Parathyroid adenoma (tissue), 2 donors: ENCODE measurements around the gene SEC24D.

ENCODE experiments used
- H2AFZ ChIP-seq: fragments of 300-600 bp; sonication (generic); one replicate; pipeline ENCODE4 v1.7.0; 2017; ENCODE audit warnings: antibody characterized with exemption, mild to moderate bottlenecking
- H3K27ac ChIP-seq: fragments of 300-600 bp; sonication (generic); one replicate; pipeline ENCODE4 v1.7.0; 2017
- H3K27me3 ChIP-seq: fragments of 300-600 bp; sonication (generic); one replicate; pipeline ENCODE4 v1.7.0; 2017; ENCODE audit warnings: low read length; ENCODE audit not compliant: control insufficient read depth, insufficient read depth
- H3K36me3 ChIP-seq: fragments of 300-600 bp; sonication (generic); one replicate; pipeline ENCODE4 v1.7.0; 2017; ENCODE audit warnings: low read length; ENCODE audit not compliant: control insufficient read depth, insufficient read depth
- H3K4me1 ChIP-seq: fragments of 300-600 bp; sonication (generic); one replicate; pipeline ENCODE4 v1.7.0; 2017; ENCODE audit warnings: control low read depth
- H3K4me2 ChIP-seq: fragments of 300-600 bp; sonication (generic); one replicate; pipeline ENCODE4 v1.7.0; 2017; ENCODE audit warnings: low read length
- H3K4me3 ChIP-seq: fragments of 300-600 bp; sonication (generic); one replicate; pipeline ENCODE4 v1.7.0; 2017; ENCODE audit warnings: low read depth, low read length
- H3K79me2 ChIP-seq: fragments of 300-600 bp; sonication (generic); one replicate; pipeline ENCODE4 v1.7.0; 2017; ENCODE audit warnings: control low read depth
- H3K9ac ChIP-seq: fragments of 300-600 bp; sonication (generic); one replicate; pipeline ENCODE4 v1.7.0; 2017; ENCODE audit warnings: mild to moderate bottlenecking
- H3K9me3 ChIP-seq: fragments of 300-600 bp; sonication (generic); one replicate; pipeline ENCODE4 v1.7.0; 2017; ENCODE audit warnings: low read length; ENCODE audit not compliant: control insufficient read depth
- TF ChIP-seq, protein P1 (sequence below): fragments of 300-600 bp; sonication (generic); IDR thresholded peaks from one replicate; pipeline ENCODE4 v1.7.0; 2017; ENCODE audit warnings: antibody characterized with exemption, mild to moderate bottlenecking
- donor health status: primary hyperparathyroidism.

The SEC24D gene

GRCh38 chr4:118760092-118760491, 75.8 kb downstream of the SEC24D start:
- H2AFZ ChIP-seq: no peak overlapping the region
- no peak overlapping the region for H3K9ac ChIP-seq
- H3K4me1 ChIP-seq: peaks cover 2% of the 10 kb centered on the region
- TF ChIP-seq, protein P1, sequence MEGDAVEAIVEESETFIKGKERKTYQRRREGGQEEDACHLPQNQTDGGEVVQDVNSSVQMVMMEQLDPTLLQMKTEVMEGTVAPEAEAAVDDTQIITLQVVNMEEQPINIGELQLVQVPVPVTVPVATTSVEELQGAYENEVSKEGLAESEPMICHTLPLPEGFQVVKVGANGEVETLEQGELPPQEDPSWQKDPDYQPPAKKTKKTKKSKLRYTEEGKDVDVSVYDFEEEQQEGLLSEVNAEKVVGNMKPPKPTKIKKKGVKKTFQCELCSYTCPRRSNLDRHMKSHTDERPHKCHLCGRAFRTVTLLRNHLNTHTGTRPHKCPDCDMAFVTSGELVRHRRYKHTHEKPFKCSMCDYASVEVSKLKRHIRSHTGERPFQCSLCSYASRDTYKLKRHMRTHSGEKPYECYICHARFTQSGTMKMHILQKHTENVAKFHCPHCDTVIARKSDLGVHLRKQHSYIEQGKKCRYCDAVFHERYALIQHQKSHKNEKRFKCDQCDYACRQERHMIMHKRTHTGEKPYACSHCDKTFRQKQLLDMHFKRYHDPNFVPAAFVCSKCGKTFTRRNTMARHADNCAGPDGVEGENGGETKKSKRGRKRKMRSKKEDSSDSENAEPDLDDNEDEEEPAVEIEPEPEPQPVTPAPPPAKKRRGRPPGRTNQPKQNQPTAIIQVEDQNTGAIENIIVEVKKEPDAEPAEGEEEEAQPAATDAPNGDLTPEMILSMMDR: no peak
- no peak overlapping the region for H3K4me2 ChIP-seq
- no peaks in the 10 kb centered on the region for H3K9me3 ChIP-seq
- no peak overlapping the region for H3K4me3 ChIP-seq
- H3K27ac ChIP-seq: no peak overlapping the region
- H3K79me2 ChIP-seq: no peaks in the 10 kb centered on the region
- H3K36me3 ChIP-seq: no peaks in the 10 kb centered on the region
- H3K27me3 ChIP-seq: no peaks in the 10 kb centered on the region

DNA sequence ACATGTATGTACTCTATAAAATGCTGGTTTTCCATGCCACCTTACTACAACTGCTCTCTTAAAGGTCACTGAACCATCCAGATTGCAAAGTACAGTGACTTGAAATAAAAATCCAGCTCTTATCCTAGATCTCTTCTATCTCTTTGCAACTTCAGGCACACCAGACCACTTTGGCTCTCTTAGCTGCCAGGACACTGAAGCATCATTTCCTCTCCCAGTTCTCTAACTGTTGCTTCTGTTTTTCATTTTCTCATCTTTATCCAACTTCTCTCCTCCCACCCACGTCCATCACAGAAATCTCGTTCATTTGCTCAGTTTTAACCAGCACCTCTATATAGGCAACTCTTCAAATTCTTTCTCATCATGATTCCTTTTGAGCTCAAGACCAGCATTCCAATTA, 76.4 kb downstream of the SEC24D start:
- Histone ChIP-seq H3K4me1 (peaks cover 3% of the 10 kb centered on the region), H3K4me2 (no peak overlapping the region), H3K4me3 (no peak overlapping the region), H3K79me2 (no peaks in the 10 kb centered on the region), H3K9ac (no peak overlapping the region), H3K36me3 (no peaks in the 10 kb centered on the region), H3K27ac (no peak overlapping the region), H3K9me3 (no peaks in the 10 kb centered on the region), H2AFZ (no peak overlapping the region), H3K27me3 (no peaks in the 10 kb centered on the region)
- TF ChIP-seq, protein P1: no peak

GRCh38 chr4:118758293-118758692, 77.6 kb downstream of the SEC24D start:
- no peaks in the 10 kb centered on the region for H3K36me3 ChIP-seq
- no peak overlapping the region for H3K9ac ChIP-seq
- H3K4me1 ChIP-seq: peaks cover 3% of the 10 kb centered on the region
- TF ChIP-seq, protein P1: no peak
- H3K79me2 ChIP-seq: no peaks in the 10 kb centered on the region
- no peak overlapping the region for H3K4me3 ChIP-seq
- H2AFZ ChIP-seq: no peak overlapping the region
- no peak overlapping the region for H3K4me2 ChIP-seq
- H3K27ac ChIP-seq: no peak overlapping the region
- H3K27me3 ChIP-seq: no peaks in the 10 kb centered on the region
- H3K9me3 ChIP-seq: no peaks in the 10 kb centered on the region

- Histone ChIP-seq H3K36me3 (no peaks in the 10 kb centered on the region), H3K79me2 (no peaks in the 10 kb centered on the region)
Observed at GRCh38 chr4:118757761-118758251, 78.1 kb downstream of the SEC24D start.

DNA sequence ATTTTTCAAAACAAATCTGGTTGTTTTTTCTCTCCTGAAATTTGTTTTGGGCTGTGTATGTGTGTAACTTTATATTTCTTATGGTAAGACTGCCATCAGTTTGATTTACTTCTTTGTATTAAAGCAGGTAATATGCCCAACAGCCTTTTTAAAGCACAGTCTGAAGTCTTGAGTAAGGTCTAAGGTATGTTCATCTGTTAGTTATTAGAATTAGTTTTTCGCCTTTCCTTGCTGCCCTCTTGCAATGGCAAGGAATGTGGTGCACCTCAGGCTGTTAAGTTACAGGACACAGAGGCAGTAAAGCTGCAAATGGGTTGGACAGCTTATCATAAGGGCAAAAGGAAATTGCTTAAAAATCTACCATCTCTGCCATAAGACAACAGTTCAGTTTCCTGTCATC, 79.0 kb downstream of the SEC24D start:
- no peaks in the 10 kb centered on the region for H3K27me3 ChIP-seq
- H3K79me2 ChIP-seq: no peaks in the 10 kb centered on the region
- no peak overlapping the region for H3K4me2 ChIP-seq
- no peak overlapping the region for H3K27ac ChIP-seq
- no peak overlapping the region for H3K4me3 ChIP-seq
- H2AFZ ChIP-seq: no peak overlapping the region
- H3K9ac ChIP-seq: no peak overlapping the region
- H3K4me1 ChIP-seq: peaks cover 3% of the 10 kb centered on the region
- H3K9me3 ChIP-seq: no peaks in the 10 kb centered on the region
- H3K36me3 ChIP-seq: no peaks in the 10 kb centered on the region
- TF ChIP-seq, protein P1: no peak

More at GRCh38 chr4:118757761-118758251, 78.1 kb downstream of the SEC24D start:
- Histone ChIP-seq H3K9ac (no peak overlapping the region), H3K4me1 (peaks cover 3% of the 10 kb centered on the region), H3K4me3 (no peak overlapping the region), H2AFZ (no peak overlapping the region), H3K27ac (no peak overlapping the region), H3K9me3 (no peaks in the 10 kb centered on the region), H3K4me2 (no peak overlapping the region), H3K27me3 (no peaks in the 10 kb centered on the region)
- TF ChIP-seq, protein P1: no peak
